Endometrial microvascular endothelial cells (primary cell): ENCODE data around the gene ZMYND15. TPM values are rescaled to one million over a fixed set of nuclear protein-coding genes. Genes with fewer than 3 reads are reported as not detected.
"Not testable (repeated sequence)": the region's sequence is repeated elsewhere in the genome, so short reads cannot be mapped to it uniquely, and the experiment has no call there.

ENCODE experiments used
- in situ Hi-C: cut with HindIII; loops from 2 replicates; pipeline ENCODE4 v1.10.0; 2017; ENCODE audit warnings: low sequenced_read_pairs, low pct_unique_long_range_greater_than_20kb; ENCODE audit errors: inconsistent ontology term
- total RNA-seq: library from RNA; depleted of rRNA; stranded (reverse); fragments of >200 nt; gene quantifications from one replicate; pipeline ENCODE4 v1.2.3, GENCODE V29; 2015; ENCODE audit errors: inconsistent ontology term

The ZMYND15 gene
- total RNA-seq, result not detected

- in situ Hi-C loops, result no loop called here
Measured at GRCh38 chr17:4739122-4740024, at the start of gene ZMYND15, which contains the start of gene CXCL16. TSS of gene ZMYND15 (plus strand) at chr17:4739833. CDS start at chr17:4740549, 716 bp downstream. TSS of gene CXCL16 (minus strand) at chr17:4739928. CDS start at chr17:4739339, 589 bp downstream.

- in situ Hi-C loops, result not testable (repeated sequence)
Measured at GRCh38 chr17:4689872-4690271, 49.8 kb upstream of the ZMYND15 start.

GRCh38 chr17:4690745-4691144, 48.9 kb upstream of the ZMYND15 start:
- in situ Hi-C loops, result no loop called here

DNA sequence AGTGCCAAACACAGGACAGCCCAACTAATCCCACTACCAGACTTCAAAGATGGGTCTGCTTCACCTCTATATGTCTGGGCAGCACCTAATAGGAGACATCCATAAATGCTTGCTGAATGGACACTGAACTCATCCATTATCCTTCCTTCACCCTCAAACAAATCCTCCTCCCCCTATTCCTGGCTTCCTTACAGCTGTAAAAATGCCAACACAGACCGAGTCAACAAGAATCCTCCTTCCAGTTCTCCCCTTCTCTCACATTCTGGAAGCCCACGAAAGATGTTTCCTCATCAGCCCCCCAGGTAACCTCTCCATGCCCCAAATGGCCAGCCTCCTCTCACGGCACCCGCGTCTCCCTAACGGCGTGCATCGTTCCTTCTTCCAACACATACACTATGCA, 47.9 kb upstream of the ZMYND15 start:
- in situ Hi-C loops, result no loop called here

DNA sequence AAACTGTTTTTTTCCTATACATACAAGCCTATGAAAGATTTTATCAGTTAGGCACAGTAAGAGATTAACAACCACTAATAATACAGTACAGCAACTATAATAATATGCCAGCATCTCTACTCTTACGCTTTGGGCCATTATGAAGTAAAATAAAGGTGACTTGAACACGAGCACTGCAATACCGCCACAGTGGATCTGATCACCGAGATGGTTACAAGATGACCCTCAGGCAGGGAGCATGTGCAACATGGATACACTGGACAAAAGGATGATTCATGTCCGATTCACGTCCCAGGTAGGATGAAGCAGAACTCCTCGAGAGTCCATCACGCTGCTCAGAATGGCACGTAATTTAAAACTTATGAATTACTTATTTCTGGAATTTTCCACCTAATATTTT, 46.2 kb upstream of the ZMYND15 start:
- in situ Hi-C loops, result no loop called here

DNA sequence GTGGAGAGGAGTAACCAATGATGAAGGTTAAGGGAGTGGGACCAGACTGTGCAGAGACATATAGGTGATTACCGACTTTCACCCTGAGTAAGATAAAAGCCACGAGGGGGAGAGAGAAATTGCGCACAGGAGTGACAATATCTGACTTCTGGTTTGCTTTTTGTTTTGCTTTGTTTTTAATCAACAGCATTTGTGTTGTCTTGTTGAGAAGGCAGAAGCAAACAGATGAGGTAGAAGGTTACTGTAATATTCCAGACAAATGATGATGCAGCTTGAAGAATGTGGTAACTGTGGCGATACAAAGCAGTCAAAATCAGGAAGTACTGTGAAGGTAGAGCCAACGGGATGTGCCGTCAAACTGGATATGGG, 43.2 kb upstream of the ZMYND15 start:
- in situ Hi-C loops, result no loop called here

DNA sequence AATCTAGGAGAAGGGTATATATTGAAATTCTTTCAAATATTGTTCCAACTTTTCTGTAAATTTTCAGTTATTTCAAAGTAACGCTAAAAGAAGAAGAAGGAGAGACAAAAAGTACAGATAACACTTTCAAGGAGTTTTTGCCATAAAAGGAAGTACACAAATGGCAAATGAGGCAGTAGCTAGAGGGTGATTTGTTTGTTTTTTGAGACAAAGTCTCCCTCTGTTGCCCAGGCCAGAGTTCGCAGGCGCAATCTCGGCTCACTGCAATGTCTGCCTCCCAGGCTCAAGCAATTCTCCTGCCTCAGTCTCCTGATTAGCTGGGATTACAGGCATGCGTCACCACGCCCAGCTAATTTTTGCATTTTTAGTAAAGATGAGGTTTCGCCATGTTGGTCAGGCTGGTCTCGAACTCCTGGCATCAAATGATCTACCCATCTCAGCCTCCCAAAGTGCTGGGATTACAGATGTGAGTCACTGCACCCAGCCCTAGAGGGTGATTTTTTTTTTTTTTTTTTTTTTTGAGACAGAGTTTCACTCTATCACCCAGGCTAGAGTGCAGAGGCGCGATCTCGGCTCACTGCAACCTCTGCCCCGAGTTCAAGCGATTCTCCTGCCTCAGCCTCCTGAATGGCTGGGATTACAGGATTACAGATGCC, 40.1 kb upstream of the ZMYND15 start:
- in situ Hi-C loops, result not testable (repeated sequence)

GRCh38 chr17:4701116-4701515, 38.5 kb upstream of the ZMYND15 start:
- in situ Hi-C loops, result no loop called here

DNA sequence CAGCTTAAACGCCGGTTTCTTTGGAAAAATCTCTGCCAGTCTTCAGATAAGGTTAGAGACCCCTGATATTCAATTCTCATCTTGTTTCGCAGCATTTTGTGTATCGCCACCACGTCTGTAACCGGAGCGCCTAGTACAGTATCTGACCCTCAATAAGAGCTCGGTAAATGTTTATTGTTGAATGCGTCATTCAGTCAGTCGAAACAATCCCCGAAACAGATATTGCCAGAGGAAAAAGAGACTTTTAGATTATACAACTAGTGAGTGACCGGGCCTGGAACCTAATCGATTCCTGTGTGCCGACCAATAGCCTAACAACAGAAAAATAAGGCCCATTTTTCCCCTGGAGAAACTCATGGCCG, 36.3 kb upstream of the ZMYND15 start:
- in situ Hi-C loops, result no loop called here

GRCh38 chr17:4704574-4704907, 35.1 kb upstream of the ZMYND15 start:
- in situ Hi-C loops, result not testable (repeated sequence)

DNA sequence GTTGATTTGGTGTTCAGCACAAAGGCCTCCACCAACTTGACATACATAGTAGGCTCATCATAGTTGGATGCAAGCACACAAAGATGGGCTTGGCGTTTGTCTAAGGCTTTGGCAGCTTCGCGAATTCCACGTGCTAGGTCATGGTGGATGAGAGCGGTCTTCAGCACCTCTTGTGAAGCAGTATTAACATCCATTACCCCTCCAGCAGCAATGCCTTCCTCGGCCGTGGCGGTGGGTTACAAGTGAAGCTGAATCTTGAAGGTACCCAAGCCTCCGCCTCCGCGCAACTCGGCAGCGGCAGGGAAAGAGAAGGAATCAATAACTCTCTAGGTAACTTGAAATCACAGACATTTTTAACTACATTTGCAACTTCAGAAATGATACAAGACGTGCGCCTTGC, 34.6 kb upstream of the ZMYND15 start:
- in situ Hi-C loops, result no loop called here

- in situ Hi-C loops, result no loop called here
Measured at GRCh38 chr17:4706121-4706520, 33.5 kb upstream of the ZMYND15 start.

- in situ Hi-C loops, result no loop called here
Measured at GRCh38 chr17:4708436-4708835, 31.2 kb upstream of the ZMYND15 start.

GRCh38 chr17:4709794-4710692, 29.6 kb upstream of the ZMYND15 start, which contains the start of gene ARRB2:
TSS of gene ARRB2 (plus strand) at chr17:4710632. CDS start at chr17:4710722, 90 bp downstream.
- in situ Hi-C loops, result no loop called here

GRCh38 chr17:4710693-4711634, 28.7 kb upstream of the ZMYND15 start:
- in situ Hi-C loops, result no loop called here

DNA sequence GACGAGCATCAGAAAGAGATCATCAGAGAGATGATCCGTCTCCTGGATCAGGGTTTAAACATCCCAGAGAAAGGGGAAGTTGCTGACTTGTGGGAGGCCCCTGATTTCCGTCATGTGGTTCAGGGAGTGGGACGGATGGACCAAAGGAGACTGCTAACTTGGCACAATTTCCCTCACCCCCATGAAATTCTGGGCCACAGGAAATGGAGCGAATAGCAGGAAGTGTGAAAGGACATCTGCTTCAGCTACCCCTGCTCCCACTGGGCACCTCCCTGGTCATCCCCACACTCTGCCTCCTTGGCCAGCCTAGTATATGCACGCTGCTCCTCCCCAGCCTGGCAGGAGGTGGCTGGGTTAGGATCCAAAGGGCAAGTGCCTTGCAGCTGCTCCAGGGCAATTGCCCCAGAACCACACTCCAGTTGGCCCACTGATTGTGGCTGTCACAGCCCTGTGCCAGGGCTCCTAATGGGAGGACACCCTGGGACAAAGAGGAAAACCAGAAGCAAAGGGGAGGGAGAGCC, 27.9 kb upstream of the ZMYND15 start:
- in situ Hi-C loops, result no loop called here

DNA sequence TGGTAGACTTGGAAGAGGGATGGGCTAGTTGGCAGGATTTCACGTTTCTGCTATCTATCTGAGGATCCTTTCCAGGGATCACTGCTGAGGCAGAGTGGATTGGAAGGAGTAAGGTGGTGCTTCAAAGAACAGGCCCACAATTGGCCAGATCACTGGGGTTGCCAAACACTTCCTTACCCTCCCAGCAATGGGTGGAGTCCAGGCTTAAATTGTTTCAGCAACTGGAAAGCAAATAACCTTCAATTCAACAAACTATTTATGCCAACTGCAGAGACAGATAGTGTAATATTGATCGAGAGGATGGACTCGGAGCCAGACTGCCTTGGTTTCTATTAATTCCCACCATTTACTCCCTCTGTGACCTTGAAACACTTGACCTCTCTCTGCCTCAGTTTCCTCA, 27.1 kb upstream of the ZMYND15 start:
- in situ Hi-C loops, result no loop called here
